Parathyroid adenoma (tissue), 2 donors: ENCODE data around the gene MAGEH1.
A peak's percentile ranks its signal among the peaks of the same experiment; 100 is the strongest.
"Not testable (repeated sequence)": the region's sequence is repeated elsewhere in the genome, so short reads cannot be mapped to it uniquely, and the experiment has no call there.

Source experiments
- H2AFZ ChIP-seq: fragments of 300-600 bp; sonication (generic); one replicate; pipeline ENCODE4 v1.7.0; 2017; ENCODE audit warnings: antibody characterized with exemption, mild to moderate bottlenecking
- H3K27ac ChIP-seq: fragments of 300-600 bp; sonication (generic); one replicate; pipeline ENCODE4 v1.7.0; 2017
- H3K27me3 ChIP-seq: fragments of 300-600 bp; sonication (generic); one replicate; pipeline ENCODE4 v1.7.0; 2017; ENCODE audit warnings: low read length; ENCODE audit not compliant: control insufficient read depth, insufficient read depth
- H3K36me3 ChIP-seq: fragments of 300-600 bp; sonication (generic); one replicate; pipeline ENCODE4 v1.7.0; 2017; ENCODE audit warnings: low read length; ENCODE audit not compliant: control insufficient read depth, insufficient read depth
- H3K4me1 ChIP-seq: fragments of 300-600 bp; sonication (generic); one replicate; pipeline ENCODE4 v1.7.0; 2017; ENCODE audit warnings: control low read depth
- H3K4me2 ChIP-seq: fragments of 300-600 bp; sonication (generic); one replicate; pipeline ENCODE4 v1.7.0; 2017; ENCODE audit warnings: low read length
- H3K4me3 ChIP-seq: fragments of 300-600 bp; sonication (generic); one replicate; pipeline ENCODE4 v1.7.0; 2017; ENCODE audit warnings: low read depth, low read length
- H3K79me2 ChIP-seq: fragments of 300-600 bp; sonication (generic); one replicate; pipeline ENCODE4 v1.7.0; 2017; ENCODE audit warnings: control low read depth
- H3K9ac ChIP-seq: fragments of 300-600 bp; sonication (generic); one replicate; pipeline ENCODE4 v1.7.0; 2017; ENCODE audit warnings: mild to moderate bottlenecking
- H3K9me3 ChIP-seq: fragments of 300-600 bp; sonication (generic); one replicate; pipeline ENCODE4 v1.7.0; 2017; ENCODE audit warnings: low read length; ENCODE audit not compliant: control insufficient read depth
- CTCF ChIP-seq: fragments of 300-600 bp; sonication (generic); IDR thresholded peaks from one replicate; pipeline ENCODE4 v1.7.0; 2017; ENCODE audit warnings: antibody characterized with exemption, mild to moderate bottlenecking
- donor health status: primary hyperparathyroidism.

The MAGEH1 gene

GRCh38 chrX:55451626-55451989 lies 319 bp upstream of the MAGEH1 start:
- H3K9ac ChIP-seq = no peak overlapping the region
- peak overlapping the region; percentile 66 for H3K4me2 ChIP-seq
- peak overlapping the region; percentile 88 for H2AFZ ChIP-seq
- H3K4me3 ChIP-seq = peak overlapping the region; percentile 74
- no peaks in the 10 kb centered on the region for H3K36me3 ChIP-seq
- H3K4me1 ChIP-seq = no peaks in the 10 kb centered on the region
- H3K27ac ChIP-seq = peak overlapping the region; percentile 78
- no peaks in the 10 kb centered on the region for H3K27me3 ChIP-seq
- no peak for TF ChIP-seq CTCF
- no peaks in the 10 kb centered on the region for H3K79me2 ChIP-seq
- no peaks in the 10 kb centered on the region for H3K9me3 ChIP-seq

GRCh38 chrX:55452833-55453124 lies 852 bp downstream of the MAGEH1 start:
- H2AFZ ChIP-seq = peak overlapping the region; percentile 88
- no peak for TF ChIP-seq CTCF
- peak overlapping the region; percentile 66 for H3K4me2 ChIP-seq
- H3K9ac ChIP-seq = no peak overlapping the region
- H3K27ac ChIP-seq = peak overlapping the region; percentile 78
- H3K9me3 ChIP-seq = no peaks in the 10 kb centered on the region
- peak overlapping the region; percentile 74 for H3K4me3 ChIP-seq
- no peaks in the 10 kb centered on the region for H3K79me2 ChIP-seq
- no peaks in the 10 kb centered on the region for H3K4me1 ChIP-seq
- no peaks in the 10 kb centered on the region for H3K27me3 ChIP-seq
- H3K36me3 ChIP-seq = no peaks in the 10 kb centered on the region

- H3K27me3 ChIP-seq, H3K4me1 ChIP-seq, H3K36me3 ChIP-seq, H3K79me2 ChIP-seq, H3K27ac ChIP-seq, H3K4me2 ChIP-seq, H3K4me3 ChIP-seq, H3K9me3 ChIP-seq, H2AFZ ChIP-seq, H3K9ac ChIP-seq: not testable (repeated sequence)
Measured at GRCh38 chrX:55455708-55456107, 3.8 kb downstream of the MAGEH1 start.

GRCh38 chrX:55459426-55459825 lies 7.5 kb downstream of the MAGEH1 start:
- not testable (repeated sequence) for H3K9me3 ChIP-seq, H2AFZ ChIP-seq

GRCh38 chrX:55459926-55460325 lies 8.0 kb downstream of the MAGEH1 start:
- not testable (repeated sequence) for H3K4me3 ChIP-seq, H3K36me3 ChIP-seq, H3K9me3 ChIP-seq, H3K27me3 ChIP-seq, H3K9ac ChIP-seq, H3K4me1 ChIP-seq, H3K4me2 ChIP-seq, H3K79me2 ChIP-seq, H3K27ac ChIP-seq, H2AFZ ChIP-seq

More at GRCh38 chrX:55459426-55459825, 7.5 kb downstream of the MAGEH1 start:
- H3K4me2 ChIP-seq, H3K4me3 ChIP-seq, H3K27me3 ChIP-seq, H3K79me2 ChIP-seq, H3K4me1 ChIP-seq, H3K9ac ChIP-seq, H3K36me3 ChIP-seq, H3K27ac ChIP-seq: not testable (repeated sequence)

- not testable (repeated sequence) for H2AFZ ChIP-seq, H3K27ac ChIP-seq, H3K4me3 ChIP-seq, H3K36me3 ChIP-seq, H3K9me3 ChIP-seq, H3K79me2 ChIP-seq, H3K9ac ChIP-seq, H3K4me2 ChIP-seq, H3K27me3 ChIP-seq, H3K4me1 ChIP-seq
Measured at GRCh38 chrX:55464050-55464449, 12.1 kb downstream of the MAGEH1 start.

- H2AFZ ChIP-seq, H3K4me2 ChIP-seq, H3K27ac ChIP-seq, H3K36me3 ChIP-seq, H3K4me3 ChIP-seq, H3K27me3 ChIP-seq, H3K9me3 ChIP-seq, H3K79me2 ChIP-seq, H3K4me1 ChIP-seq, H3K9ac ChIP-seq: not testable (repeated sequence)
Measured at GRCh38 chrX:55465108-55465507, 13.2 kb downstream of the MAGEH1 start.

- H3K4me1 ChIP-seq, H3K27ac ChIP-seq, H3K36me3 ChIP-seq, H3K4me2 ChIP-seq, H3K9me3 ChIP-seq, H3K4me3 ChIP-seq, H3K79me2 ChIP-seq, H3K27me3 ChIP-seq, H3K9ac ChIP-seq, H2AFZ ChIP-seq: not testable (repeated sequence)
Measured at GRCh38 chrX:55465791-55466190, 13.9 kb downstream of the MAGEH1 start.

- not testable (repeated sequence) for H3K4me1 ChIP-seq, H2AFZ ChIP-seq, H3K79me2 ChIP-seq, H3K27me3 ChIP-seq, H3K4me2 ChIP-seq, H3K36me3 ChIP-seq, H3K9ac ChIP-seq, H3K27ac ChIP-seq, H3K9me3 ChIP-seq, H3K4me3 ChIP-seq
Measured at GRCh38 chrX:55479956-55480355, 28.0 kb downstream of the MAGEH1 start.
